Astrocyte of the spinal cord (primary cell): ENCODE results near the gene STX16.

Experiments used
- DNase-seq: peaks from one replicate; pipeline ENCODE4 v3.0.0; 2011; ENCODE audit warnings: low read depth, low spot score
- H3K4me3 ChIP-seq: 2 replicates; pipeline ENCODE4 v1.5.1; 2011; ENCODE audit warnings: low read depth, mild to moderate bottlenecking, low read length, moderate library complexity
- CTCF ChIP-seq: IDR thresholded peaks from 2 replicates; pipeline ENCODE4 v1.5.1; 2012; ENCODE audit warnings: low read depth, mild to moderate bottlenecking, low read length, inconsistent platforms
- in situ Hi-C: cut with HindIII; loops from 2 replicates; pipeline ENCODE4 v1.10.0; 2017; ENCODE audit warnings: low sequenced_read_pairs

STX16 gene

GRCh38 chr20:58682656-58683531 is 31.8 kb downstream of the STX16 start:
- DNase-seq, result peak; percentile 27
- TF ChIP-seq CTCF, result no peak
- no peak overlapping the region for H3K4me3 ChIP-seq
- in situ Hi-C loops, result no loop called here

GRCh38 chr20:58684291-58684690 is 33.2 kb downstream of the STX16 start:
- H3K4me3 ChIP-seq, result no peak overlapping the region
- no peak for DNase-seq
- in situ Hi-C loops, result no loop called here
- TF ChIP-seq CTCF, result no peak

GRCh38 chr20:58685988-58686387 is 34.9 kb downstream of the STX16 start:
- DNase-seq, result no peak
- H3K4me3 ChIP-seq, result no peak overlapping the region
- TF ChIP-seq CTCF, result no peak
- in situ Hi-C loops, result no loop called here

- in situ Hi-C loops, result no loop called here
- H3K4me3 ChIP-seq, result no peak overlapping the region
- TF ChIP-seq CTCF, result no peak
- DNase-seq, result no peak
Measured at GRCh38 chr20:58688414-58688813, 37.3 kb downstream of the STX16 start.

GRCh38 chr20:58688840-58689239 is 37.8 kb downstream of the STX16 start:
- in situ Hi-C loops, result no loop called here
- TF ChIP-seq CTCF, result no peak
- DNase-seq, result no peak
- no peak overlapping the region for H3K4me3 ChIP-seq

GRCh38 chr20:58690396-58691135 is 39.5 kb downstream of the STX16 start:
- no peak for TF ChIP-seq CTCF
- H3K4me3 ChIP-seq, result no peak overlapping the region
- in situ Hi-C loops, result no loop called here
- no peak for DNase-seq
